Measurements from ENCODE around the gene FBXL14.

The FBXL14 gene

GRCh38 chr12:1595690-1596347 lies 1.4 kb upstream of the FBXL14 start:
- CTCF ChIA-PET = no interaction called here
- H3K27ac ChIP-seq = no peak overlapping the region
- POLR2A ChIA-PET (ENCODE audit: low non-redundant PET) = no interaction called here

GRCh38 chr12:1595026-1595561 lies 713 bp upstream of the FBXL14 start:
- POLR2A ChIA-PET (ENCODE audit: low non-redundant PET) = interaction anchor here (0.8 kb wide), 1 partner anchor 8 kb away, joined by 4 read pairs; no protein-coding TSS in a partner anchor
- TF ChIP-seq, protein P1, sequence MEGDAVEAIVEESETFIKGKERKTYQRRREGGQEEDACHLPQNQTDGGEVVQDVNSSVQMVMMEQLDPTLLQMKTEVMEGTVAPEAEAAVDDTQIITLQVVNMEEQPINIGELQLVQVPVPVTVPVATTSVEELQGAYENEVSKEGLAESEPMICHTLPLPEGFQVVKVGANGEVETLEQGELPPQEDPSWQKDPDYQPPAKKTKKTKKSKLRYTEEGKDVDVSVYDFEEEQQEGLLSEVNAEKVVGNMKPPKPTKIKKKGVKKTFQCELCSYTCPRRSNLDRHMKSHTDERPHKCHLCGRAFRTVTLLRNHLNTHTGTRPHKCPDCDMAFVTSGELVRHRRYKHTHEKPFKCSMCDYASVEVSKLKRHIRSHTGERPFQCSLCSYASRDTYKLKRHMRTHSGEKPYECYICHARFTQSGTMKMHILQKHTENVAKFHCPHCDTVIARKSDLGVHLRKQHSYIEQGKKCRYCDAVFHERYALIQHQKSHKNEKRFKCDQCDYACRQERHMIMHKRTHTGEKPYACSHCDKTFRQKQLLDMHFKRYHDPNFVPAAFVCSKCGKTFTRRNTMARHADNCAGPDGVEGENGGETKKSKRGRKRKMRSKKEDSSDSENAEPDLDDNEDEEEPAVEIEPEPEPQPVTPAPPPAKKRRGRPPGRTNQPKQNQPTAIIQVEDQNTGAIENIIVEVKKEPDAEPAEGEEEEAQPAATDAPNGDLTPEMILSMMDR (conservative IDR thresholded peaks at IDR 0.05; ENCODE audit: low read depth) = no peak
- peak overlapping the region; percentile 92 for H3K27ac ChIP-seq
- DNase-seq (ENCODE audit: low spot score) = no peak
- CTCF ChIA-PET = no interaction called here

More at GRCh38 chr12:1595690-1596347, 1.4 kb upstream of the FBXL14 start:
- no peak for DNase-seq (ENCODE audit: low spot score)
- TF ChIP-seq, protein P1 (conservative IDR thresholded peaks at IDR 0.05; ENCODE audit: low read depth) = no peak

GRCh38 chr12:1594006-1594260 lies 448 bp downstream of the FBXL14 start:
- peak; percentile 46 for DNase-seq (ENCODE audit: low spot score)
- TF ChIP-seq, protein P1 (conservative IDR thresholded peaks at IDR 0.05; ENCODE audit: low read depth) = no peak
- peak overlapping the region; percentile 92 for H3K27ac ChIP-seq
- ChIA-PET CTCF (interaction anchor here (0.7 to 1.1 kb wide), 2 partner anchors 11 to 402 kb away, joined by 3 to 8 read pairs; no protein-coding TSS in a partner anchor), POLR2A (ENCODE audit: low non-redundant PET) (no interaction called here)

DNA sequence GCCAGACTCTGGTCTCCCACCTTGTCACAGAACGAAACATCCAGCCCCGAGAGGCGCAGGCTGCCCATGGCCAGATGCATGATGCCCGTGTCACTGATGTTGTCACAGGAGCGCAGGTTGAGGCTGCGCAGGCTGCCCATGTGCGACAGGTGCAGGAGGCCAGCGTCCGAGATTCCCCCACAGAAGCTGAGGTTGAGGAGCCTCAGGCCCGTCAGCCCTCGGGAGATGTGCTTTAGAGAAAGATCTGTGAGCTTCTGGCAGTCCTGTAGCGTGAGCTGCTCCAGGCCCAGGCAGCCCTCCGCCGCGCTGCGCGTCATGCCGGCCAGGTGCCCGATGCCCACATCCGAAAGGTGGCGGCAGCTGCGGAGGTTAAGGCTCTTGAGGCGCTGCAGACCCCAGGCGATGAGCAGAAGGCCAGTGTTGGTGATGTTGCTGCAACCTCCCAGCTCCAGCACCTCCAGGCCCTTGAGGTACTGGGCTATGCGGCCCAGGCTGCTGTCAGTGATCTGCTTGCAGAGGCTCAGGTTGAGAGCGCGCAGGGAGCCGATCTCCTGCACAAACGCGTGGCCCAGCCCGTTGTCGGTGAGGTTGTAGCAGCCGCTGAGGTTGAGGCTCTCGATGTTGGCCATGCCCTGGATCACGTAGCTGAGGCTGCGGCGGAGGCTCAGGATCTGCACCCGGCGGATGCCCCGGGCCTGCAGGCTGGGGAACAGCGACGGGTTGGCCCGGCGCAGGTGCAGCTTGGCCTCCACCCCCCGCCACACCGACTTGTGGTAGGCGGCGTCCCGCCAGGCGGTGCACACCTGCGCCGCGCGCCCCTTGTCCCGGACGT lies 991 bp downstream of the FBXL14 start:
- peak overlapping the region; percentile 92 for H3K27ac ChIP-seq
- TF ChIP-seq, protein P1 (conservative IDR thresholded peaks at IDR 0.05; ENCODE audit: low read depth) = no peak
- POLR2A ChIA-PET (ENCODE audit: low non-redundant PET) = no interaction called here
- CTCF ChIA-PET = interaction anchor here (0.7 to 1.2 kb wide), 4 partner anchors 9 to 401 kb away, joined by 3 to 8 read pairs (median 4); no protein-coding TSS in a partner anchor
- DNase-seq (ENCODE audit: low spot score) = peak; percentile 20

DNA sequence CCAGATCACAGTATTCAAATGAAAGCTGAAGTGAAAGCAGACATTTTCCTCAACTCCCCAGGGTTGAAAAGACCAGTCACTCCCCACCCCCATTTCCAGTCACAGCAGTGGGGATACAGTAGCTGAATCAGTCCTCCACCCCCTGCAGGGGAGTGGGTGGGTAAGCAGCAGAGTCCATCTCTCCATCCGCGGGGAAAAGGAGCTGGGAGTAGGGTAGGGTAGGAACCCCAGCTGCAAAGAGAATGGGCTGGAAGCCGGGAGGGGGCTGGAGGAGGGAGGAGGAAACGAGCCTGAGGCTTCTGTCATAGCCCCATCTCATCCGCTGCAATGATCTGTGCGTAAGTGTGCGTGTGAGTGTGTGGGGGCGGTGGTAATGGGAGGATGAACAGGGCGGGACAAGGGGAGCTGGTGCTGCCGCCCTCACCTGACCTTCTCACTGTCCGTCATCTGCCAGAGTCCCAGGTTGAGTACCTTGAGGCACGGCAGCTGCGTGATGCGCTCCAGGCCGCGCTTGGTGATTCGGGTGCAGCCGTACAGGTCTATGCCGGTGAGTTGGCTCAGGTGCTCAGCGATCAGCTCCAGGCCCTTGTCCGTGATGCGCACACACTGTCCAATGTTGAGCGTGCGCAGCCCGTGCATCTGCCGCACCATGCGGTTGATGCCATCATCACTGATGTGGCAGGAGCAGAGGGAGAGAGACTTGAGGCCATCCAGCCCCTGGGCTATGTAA lies 1.8 kb downstream of the FBXL14 start:
- POLR2A ChIA-PET (ENCODE audit: low non-redundant PET) = no interaction called here
- H3K27ac ChIP-seq = peak overlapping the region; percentile 92
- TF ChIP-seq, protein P1 (conservative IDR thresholded peaks at IDR 0.05; ENCODE audit: low read depth) = no peak
- DNase-seq (ENCODE audit: low spot score) = peak; percentile 49
- CTCF ChIA-PET = interaction anchor here (0.6 to 1.2 kb wide), 3 partner anchors 8 to 274 kb away, joined by 3 to 5 read pairs (median 5); no protein-coding TSS in a partner anchor

GRCh38 chr12:1591543-1591942 lies 2.8 kb downstream of the FBXL14 start:
- no peak overlapping the region for H3K27ac ChIP-seq
- CTCF ChIA-PET = no interaction called here
- TF ChIP-seq, protein P1 (conservative IDR thresholded peaks at IDR 0.05; ENCODE audit: low read depth) = no peak
- POLR2A ChIA-PET (ENCODE audit: low non-redundant PET) = no interaction called here
- DNase-seq (ENCODE audit: low spot score) = no peak
